HepG2 (cell line): ENCODE measurements around the gene STK36. TPM values are rescaled to one million over a fixed set of nuclear protein-coding genes. Genes with fewer than 3 reads are reported as not detected.

Source experiments
- ATAC-seq: fragments of 200-7000 bp; cut with Tn5 transposase; 3 replicates; pipeline ENCODE4 v1.9.1; 2020; ENCODE audit warnings: mild to moderate bottlenecking, moderate library complexity
- BruUV-seq: library from RNA; stranded (reverse); fragments of 400-500 nt; replicated peaks from 2 replicates; lab custom pipeline; 2021; lab: Mats Ljungman, UMichigan
- CTCF ChIA-PET: fragments of 300-600 bp; formaldehyde crosslinking; extraction: SDS; loops from one replicate; lab custom pipeline; 2021; ENCODE audit warnings: low total read pairs, inconsistent platforms, low intra/inter-chr PET ratio; lab: Yijun Ruan, JAX
- POLR2A ChIA-PET: fragments of 350-600 bp; sonication (Branson Sonifier 250); formaldehyde crosslinking; loops from one replicate; lab custom pipeline; 2020; ENCODE audit warnings: antibody characterized with exemption, inconsistent platforms; lab: Yijun Ruan, JAX
- DNase-seq: peaks from one replicate; pipeline ENCODE4 v3.0.0-alpha.2; 2015; ENCODE audit warnings: low spot score
- FAIRE-seq: peaks from 3 replicates; lab custom pipeline; 2011; peaks lifted over from hg19 to GRCh38; lab: Jason Lieb, UNC
- H2AFZ ChIP-seq: one replicate; pipeline ENCODE4 v1.6.1; 2011; ENCODE audit warnings: low read length, inconsistent platforms
- H3K27ac ChIP-seq: fragments of 300-600 bp; 3 replicates; pipeline ENCODE4 v1.8.0; 2011; ENCODE audit warnings: mixed run types, mild to moderate bottlenecking, mixed read lengths, low read length, inconsistent platforms; ENCODE audit not compliant: insufficient read depth; ENCODE audit errors: extremely low read length
- H3K27me3 ChIP-seq, 2 experiments: fragments of 200-600 bp in 1 of 2; 2 replicates in 1 of 2; 3 replicates in 1 of 2; pipeline versions ENCODE4 v1.6.0 to v1.8.0; 2011; ENCODE audit warnings: low read length in 2 of 2, mild to moderate bottlenecking in 2 of 2, moderate library complexity in 2 of 2, inconsistent platforms in 1 of 2; ENCODE audit not compliant: insufficient read depth in 2 of 2, control insufficient read depth in 1 of 2
- H3K36me3 ChIP-seq, 2 experiments: fragments of 200-600 bp in 1 of 2; replicated peaks in 1 of 2; 2 replicates in 1 of 2; 3 replicates in 1 of 2; pipeline versions ENCODE4 v1.5.1 to v1.8.0; 2011; ENCODE audit warnings: low read length in 2 of 2, inconsistent platforms in 1 of 2; ENCODE audit not compliant: insufficient read depth in 2 of 2, control insufficient read depth in 1 of 2
- H3K4me1 ChIP-seq: 2 replicates; pipeline ENCODE4 v1.5.1; 2012; ENCODE audit warnings: low read length, inconsistent platforms; ENCODE audit not compliant: insufficient read depth
- H3K4me2 ChIP-seq: 2 replicates; pipeline ENCODE4 v1.6.0; 2011; ENCODE audit warnings: low read depth, low read length, inconsistent platforms
- H3K4me3 ChIP-seq, 3 experiments: fragments of 200-600 bp in 1 of 3; sonication (generic), shearing (Covaris generic) in 1 of 3; replicated peaks in 1 of 3; 2 replicates each; pipeline ENCODE4 v1.5.1; 2011 to 2016; ENCODE audit warnings: low read length in 3 of 3, inconsistent platforms in 2 of 3, low read depth in 2 of 3, mild to moderate bottlenecking in 2 of 3, control low read depth in 1 of 3, mixed read lengths in 1 of 3; ENCODE audit not compliant: insufficient read depth in 1 of 3
- H3K79me2 ChIP-seq: one replicate; pipeline ENCODE4 v1.6.1; 2011; ENCODE audit warnings: low read length, inconsistent platforms; ENCODE audit not compliant: insufficient read depth
- H3K9ac ChIP-seq: 2 replicates; pipeline ENCODE4 v1.6.0; 2011; ENCODE audit warnings: mild to moderate bottlenecking, low read depth, low read length, inconsistent platforms; ENCODE audit not compliant: insufficient read depth
- H3K9me3 ChIP-seq: 2 replicates; pipeline ENCODE4 v1.5.1; 2012; ENCODE audit warnings: mild to moderate bottlenecking, low read length
- H4K20me1 ChIP-seq: 2 replicates; pipeline ENCODE4 v1.6.0; 2011; ENCODE audit warnings: inconsistent platforms, mild to moderate bottlenecking, low read length, moderate library complexity; ENCODE audit not compliant: insufficient read depth
- ATF1 ChIP-seq: IDR thresholded peaks from 2 replicates; pipeline ENCODE4 v1.6.1; 2016; ENCODE audit warnings: mild to moderate bottlenecking, control low read depth
- MAFK ChIP-seq, 2 experiments: IDR thresholded peaks in 1 of 2; conservative IDR thresholded peaks in 1 of 2; 2 replicates each; pipeline ENCODE4 v1.6.1; 2011; ENCODE audit warnings: improper control_type of control experiment in 2 of 2, low read length in 2 of 2
- MEIS1 ChIP-seq: sonication (generic); formaldehyde crosslinking; IDR thresholded peaks from 2 replicates; pipeline ENCODE4 v1.9.0; 2021; ENCODE audit warnings: mild to moderate bottlenecking, missing genetic modification reagents, moderate library complexity, borderline replicate concordance
- SMAD3 ChIP-seq: sonication (generic); formaldehyde crosslinking; IDR thresholded peaks from 2 replicates; pipeline ENCODE4 v1.4.0; 2020; ENCODE audit warnings: missing genetic modification reagents
- ZBTB39 ChIP-seq: sonication (generic); formaldehyde crosslinking; IDR thresholded peaks from 2 replicates; pipeline ENCODE4 v1.5.0; 2020; ENCODE audit warnings: missing genetic modification reagents
- ZNF225 ChIP-seq: sonication (generic); formaldehyde crosslinking; IDR thresholded peaks from 2 replicates; pipeline ENCODE4 v1.4.0; 2020; ENCODE audit warnings: mild to moderate bottlenecking, missing genetic modification reagents
- ZNF276 ChIP-seq: sonication (generic); formaldehyde crosslinking; IDR thresholded peaks from 2 replicates; pipeline ENCODE4 v1.4.0; 2020; ENCODE audit warnings: mild to moderate bottlenecking, low read depth, missing genetic modification reagents
- ZNF747 ChIP-seq: sonication (generic); formaldehyde crosslinking; IDR thresholded peaks from 2 replicates; pipeline ENCODE4 v1.8.1; 2023; ENCODE audit warnings: missing genetic modification reagents, mild to moderate bottlenecking, borderline replicate concordance
- ZUFSP ChIP-seq: sonication (generic); formaldehyde crosslinking; IDR thresholded peaks from 2 replicates; pipeline ENCODE4 v1.9.0; 2021; ENCODE audit warnings: missing genetic modification reagents, mild to moderate bottlenecking, borderline replicate concordance
- WGBS: methylation state at CpG from one replicate; pipeline ENCODE4 v1.1.6; 2017; ENCODE audit warnings: low lambda C conversion rate; 5-methylcytosine and 5-hydroxymethylcytosine counted together
- in situ Hi-C: cut with HindIII; loops from 2 replicates; pipeline ENCODE4 v1.10.0; 2017; ENCODE audit warnings: low pct_unique_long_range_greater_than_20kb; ENCODE audit not compliant: extremely low pct_ligation_motif_present
- intact Hi-C: fragments of 100-400 bp; cut with micrococcal nuclease; formaldehyde crosslinking; loops from one replicate; pipeline ENCODE4 v1.10.0; 2022; ENCODE audit not compliant: unreplicated experiment
- polyA plus RNA-seq, 8 experiments: library from polyadenylated mRNA; depleted of rRNA in 3 of 8; stranded (reverse) in 7 of 8; unstranded in 1 of 8; fragments of >200 nt; fragmentation: Illumina TruSeq in 4 of 8; extraction: Trizol in 4 of 8; gene quantifications; 2 replicates each; pipeline versions ENCODE4 v1.2.1 to v1.2.3, GENCODE V29; 2011 to 2016; ENCODE audit warnings: low read depth in 4 of 8, missing spikeins in 1 of 8, mixed read lengths in 1 of 8; ENCODE audit not compliant: insufficient read depth in 1 of 8
- total RNA-seq, 5 experiments: library from RNA; depleted of rRNA; stranded (reverse); fragments of >200 nt; fragmentation: Illumina TruSeq; extraction: Trizol; gene quantifications; 2 replicates each; pipeline ENCODE4 v1.2.3, GENCODE V29; 2016; ENCODE audit warnings: low read depth in 1 of 5

STK36 gene
- total and polyA plus RNA-seq, 2 of the 13 experiments (the other 11 are each of a cell fraction or from before 2014, with no cell fraction given): 45.9 to 83.5 TPM

- H3K4me2 ChIP-seq: no peak overlapping the region
- POLR2A ChIA-PET: no interaction called here
- no peaks in the 10 kb centered on the region for H3K9me3 ChIP-seq
- no peak overlapping the region for H3K27ac ChIP-seq
- CTCF ChIA-PET: no interaction called here
- DNase-seq (no peak), FAIRE-seq (no peak), ATAC-seq (no peak)
- no peak overlapping the region for H2AFZ ChIP-seq
- no peaks in the 10 kb centered on the region for H3K79me2 ChIP-seq
- TF ChIP-seq ATF1 (CRISPR knock-in tag): no peak
- no peak for TF ChIP-seq ZNF225 (CRISPR knock-in tag)
- no peak for TF ChIP-seq ZBTB39
- 0 out of 4 replicates have a peak, but pooled peaks of 1 of the 2 experiments have one; percentile 3 for TF ChIP-seq MAFK (conservative IDR thresholded peaks at IDR 0.05 in 1 of 2, IDR thresholded peaks at IDR 0.05 in 1 of 2; ENCODE audit: low read length in 2 of 2)
- TF ChIP-seq ZNF747 (CRISPR knock-in tag): no peak
- TF ChIP-seq MEIS1 (CRISPR knock-in tag): no peak
- no peak for TF ChIP-seq SMAD3 (CRISPR knock-in tag)
- no peak for TF ChIP-seq ZUFSP
- no peak for TF ChIP-seq ZNF276 (CRISPR knock-in tag)
- peaks cover 8% of the 10 kb centered on the region; the same call in 1 of the 2 replicates for H3K4me1 ChIP-seq
- H4K20me1 ChIP-seq: no peaks in the 10 kb centered on the region
- no peak overlapping the region for H3K4me3 ChIP-seq
- in situ Hi-C loops: no loop called here
- intact Hi-C loops: no loop called here
- BruUV-seq: no TSS peak
- H3K36me3 ChIP-seq: peaks cover 2 to 6% of the 10 kb centered on the region in 2 experiments; a peak in 2 of 5 replicates
- WGBS: 79% methylated on average over 4 of the region's 4 CpGs
- no peaks in the 10 kb centered on the region for H3K27me3 ChIP-seq
- no peak overlapping the region for H3K9ac ChIP-seq
These were observed 31.5 kb downstream of the STK36 start for GRCh38 chr2:218703341-218703740.
